HCT116 (cell line): ENCODE data around the gene IFI27L2. TPM values are rescaled to one million over a fixed set of nuclear protein-coding genes. Genes with fewer than 3 reads are reported as not detected.

Experiments used
- ATAC-seq: fragments of 200-7000 bp; cut with Tn5 transposase; 2 replicates; pipeline ENCODE4 v1.9.1; 2020; ENCODE audit warnings: mild to moderate bottlenecking, moderate library complexity
- BruUV-seq: library from RNA; stranded (reverse); fragments of 400-500 nt; replicated peaks from 2 replicates; lab custom pipeline; 2021; lab: Mats Ljungman, UMichigan
- CTCF ChIA-PET: fragments of 300-600 bp; sonication (Branson Sonifier 250); formaldehyde crosslinking; loops from one replicate; lab custom pipeline; 2021; ENCODE audit warnings: antibody characterized with exemption; lab: Charles Lee
- POLR2A ChIA-PET: fragments of 300-600, 350-600 bp; sonication (Branson Sonifier 250); formaldehyde crosslinking; loops from one replicate; lab custom pipeline; 2021; ENCODE audit warnings: antibody characterized with exemption; lab: Charles Lee
- RAD21 ChIA-PET, 2 experiments: fragments of 300-600 bp; sonication (Branson Sonifier 250); formaldehyde crosslinking; loops; one replicate each; lab custom pipeline; 2023; ENCODE audit warnings: low total read pairs in 2 of 2; ENCODE audit not compliant: uncharacterized antibody in 2 of 2, unreplicated experiment in 2 of 2, low non-redundant PET in 1 of 2; lab: Charles Lee
- DNase-seq: peaks from one replicate; pipeline ENCODE4 v3.0.0-alpha.2; 2010; ENCODE audit warnings: low read depth, low spot score
- H2AFZ ChIP-seq: fragments of 200-600 bp; shearing (Covaris generic), sonication (generic); 2 replicates; pipeline ENCODE4 v1.6.1; 2017; ENCODE audit warnings: low read depth, mixed run types, mixed read lengths, antibody characterized with exemption, low read length; ENCODE audit not compliant: poor library complexity, severe bottlenecking
- H3K27ac ChIP-seq: 2 replicates; pipeline ENCODE4 v1.5.1; 2012; ENCODE audit warnings: low read depth, low read length
- H3K27me3 ChIP-seq: fragments of 200-600 bp; sonication (generic); 2 replicates; pipeline ENCODE4 v1.6.1; 2016; ENCODE audit warnings: mixed run types, low read length, mixed read lengths; ENCODE audit not compliant: insufficient read depth
- H3K36me3 ChIP-seq, 2 experiments: fragments of 200-500 bp in 1 of 2; fragments of 200-600 bp in 1 of 2; sonication (Bioruptor generic) in 1 of 2; sonication (generic) in 1 of 2; 2 replicates each; pipeline versions ENCODE4 v1.5.1 to v1.6.1; 2014 to 2016; ENCODE audit warnings: low read length in 2 of 2, inconsistent platforms in 1 of 2, mixed read lengths in 1 of 2, mixed run types in 1 of 2; ENCODE audit not compliant: insufficient read depth in 2 of 2, control insufficient read depth in 1 of 2
- H3K4me1 ChIP-seq, 2 experiments: fragments of 200-600 bp in 1 of 2; sonication (generic) in 1 of 2; 2 replicates each; pipeline versions ENCODE4 v1.5.1 to v1.6.1; 2012 to 2017; ENCODE audit warnings: low read length in 2 of 2, inconsistent platforms in 1 of 2, mild to moderate bottlenecking in 1 of 2, mixed read lengths in 1 of 2, mixed run types in 1 of 2, moderate library complexity in 1 of 2; ENCODE audit not compliant: insufficient read depth in 2 of 2, control insufficient read depth in 1 of 2
- H3K4me2 ChIP-seq: fragments of 200-600 bp; sonication (generic); 2 replicates; pipeline ENCODE4 v1.6.1; 2017; ENCODE audit warnings: mixed run types, low read length, mixed read lengths
- H3K4me3 ChIP-seq, 2 experiments: fragments of 200-600 bp in 1 of 2; sonication (generic) in 1 of 2; replicated peaks in 1 of 2; 2 replicates each; pipeline ENCODE4 v1.5.1; 2011 to 2016; ENCODE audit warnings: low read length in 2 of 2, control low read depth in 1 of 2, low read depth in 1 of 2, mild to moderate bottlenecking in 1 of 2, mixed read lengths in 1 of 2, mixed run types in 1 of 2
- H3K79me2 ChIP-seq: fragments of 200-600 bp; sonication (generic); 2 replicates; pipeline ENCODE4 v1.6.1; 2017; ENCODE audit warnings: mild to moderate bottlenecking, mixed run types, low read length, moderate library complexity, mixed read lengths; ENCODE audit not compliant: insufficient read depth
- H3K9ac ChIP-seq: fragments of 200-600 bp; sonication (generic); 2 replicates; pipeline ENCODE4 v1.6.1; 2016; ENCODE audit warnings: low read length, mixed read lengths
- H3K9me2 ChIP-seq: fragments of 200-600 bp; sonication (generic), shearing (Covaris generic); 2 replicates; pipeline ENCODE4 v1.6.1; 2017; ENCODE audit warnings: mixed run types, mild to moderate bottlenecking, moderate library complexity; ENCODE audit not compliant: insufficient read depth
- H3K9me3 ChIP-seq, 2 experiments: fragments of 200-500 bp in 1 of 2; fragments of 200-600 bp in 1 of 2; sonication (Bioruptor generic) in 1 of 2; sonication (generic) in 1 of 2; 2 replicates each; pipeline ENCODE4 v1.6.1; 2014 to 2017; ENCODE audit warnings: low read length in 2 of 2, mixed read lengths in 2 of 2, inconsistent platforms in 1 of 2, low read depth in 1 of 2, mild to moderate bottlenecking in 1 of 2, mixed run types in 1 of 2, moderate library complexity in 1 of 2; ENCODE audit not compliant: control insufficient read depth in 1 of 2, insufficient read depth in 1 of 2
- H4K20me1 ChIP-seq: fragments of 200-600 bp; sonication (generic), shearing (Covaris generic); 2 replicates; pipeline ENCODE4 v1.6.1; 2017; ENCODE audit warnings: mixed run types, mild to moderate bottlenecking, moderate library complexity; ENCODE audit not compliant: insufficient read depth
- ATF3 ChIP-seq: IDR thresholded peaks from 2 replicates; pipeline ENCODE4 v1.6.1; 2012
- CBX3 ChIP-seq: IDR thresholded peaks from 2 replicates; pipeline ENCODE4 v1.6.1; 2012; ENCODE audit warnings: low read depth
- CEBPB ChIP-seq: IDR thresholded peaks from 2 replicates; pipeline ENCODE4 v1.6.1; 2012; ENCODE audit warnings: low read depth
- EGR1 ChIP-seq: IDR thresholded peaks from 2 replicates; pipeline ENCODE4 v1.6.1; 2012; ENCODE audit warnings: low read depth
- EZH2 ChIP-seq: fragments of 200-600 bp; sonication (generic); IDR thresholded peaks from 2 replicates; pipeline ENCODE4 v1.6.1; 2017; ENCODE audit warnings: antibody characterized with exemption, mixed run types
- FOSL1 ChIP-seq: IDR thresholded peaks from 2 replicates; pipeline ENCODE4 v1.6.1; 2012; ENCODE audit warnings: low read depth
- JUND ChIP-seq: IDR thresholded peaks from 2 replicates; pipeline ENCODE4 v1.6.1; 2012
- MAX ChIP-seq: IDR thresholded peaks from 2 replicates; pipeline ENCODE4 v1.6.1; 2012
- POLR2AphosphoS5 ChIP-seq: IDR thresholded peaks from 2 replicates; pipeline ENCODE4 v1.6.1; 2011; ENCODE audit warnings: mild to moderate bottlenecking, low read depth, low read length, moderate library complexity
- RAD21 ChIP-seq: IDR thresholded peaks from 2 replicates; pipeline ENCODE4 v1.6.1; 2012; ENCODE audit warnings: low read depth, mild to moderate bottlenecking
- SIN3A ChIP-seq: IDR thresholded peaks from 2 replicates; pipeline ENCODE4 v1.6.1; 2012; ENCODE audit warnings: low read depth
- ZFX ChIP-seq: fragments of 450-650 bp; IDR thresholded peaks from 2 replicates; pipeline ENCODE4 v1.6.1; 2017
- intact Hi-C: fragments of 100-400 bp; cut with micrococcal nuclease; formaldehyde crosslinking; loops from 2 replicates; pipeline ENCODE4 v1.10.0; 2022
- total RNA-seq: library from RNA; stranded (reverse); gene quantifications from one replicate; pipeline ENCODE4 v1.2.1, GENCODE V29; 2021; ENCODE audit not compliant: unreplicated experiment
- TF ChIP-seq, protein P1 (sequence below), 3 experiments: fragments of 200-600 bp in 1 of 3; sonication (generic) in 1 of 3; IDR thresholded peaks in 2 of 3; conservative IDR thresholded peaks in 1 of 3; 2 replicates each; pipeline ENCODE4 v1.5.1; 2012 to 2017; ENCODE audit warnings: low read depth in 2 of 3, low read length in 2 of 3, antibody characterized with exemption in 1 of 3, borderline replicate concordance in 1 of 3, control low read depth in 1 of 3, mild to moderate bottlenecking in 1 of 3, mixed read lengths in 1 of 3, mixed run types in 1 of 3, moderate library complexity in 1 of 3; ENCODE audit not compliant: insufficient read depth in 1 of 3
- TF ChIP-seq, protein P2 (sequence below): IDR thresholded peaks from 2 replicates; pipeline ENCODE4 v1.6.1; 2011; ENCODE audit warnings: mild to moderate bottlenecking, low read length, moderate library complexity; ENCODE audit not compliant: insufficient replicate concordance; ENCODE audit errors: extremely low read depth

IFI27L2 gene
- total RNA-seq, 1 experiment from 2014 or later, result 42.9 TPM

GRCh38 chr14:94089479-94089878 is 39.9 kb downstream of the IFI27L2 start:
- no peak for DNase-seq
- POLR2A ChIA-PET, result no interaction called here

GRCh38 chr14:94088516-94088915 is 40.9 kb downstream of the IFI27L2 start:
- intact Hi-C loops, result no loop called here
- no TSS peak for BruUV-seq
- no peak for ATAC-seq
- ChIA-PET POLR2A (no interaction called here), CTCF (no interaction called here), RAD21 (no interaction called here)
- TF ChIP-seq CBX3, result no peak
- no peak for TF ChIP-seq RAD21
- TF ChIP-seq SIN3A, result no peak
- TF ChIP-seq, protein P1, sequence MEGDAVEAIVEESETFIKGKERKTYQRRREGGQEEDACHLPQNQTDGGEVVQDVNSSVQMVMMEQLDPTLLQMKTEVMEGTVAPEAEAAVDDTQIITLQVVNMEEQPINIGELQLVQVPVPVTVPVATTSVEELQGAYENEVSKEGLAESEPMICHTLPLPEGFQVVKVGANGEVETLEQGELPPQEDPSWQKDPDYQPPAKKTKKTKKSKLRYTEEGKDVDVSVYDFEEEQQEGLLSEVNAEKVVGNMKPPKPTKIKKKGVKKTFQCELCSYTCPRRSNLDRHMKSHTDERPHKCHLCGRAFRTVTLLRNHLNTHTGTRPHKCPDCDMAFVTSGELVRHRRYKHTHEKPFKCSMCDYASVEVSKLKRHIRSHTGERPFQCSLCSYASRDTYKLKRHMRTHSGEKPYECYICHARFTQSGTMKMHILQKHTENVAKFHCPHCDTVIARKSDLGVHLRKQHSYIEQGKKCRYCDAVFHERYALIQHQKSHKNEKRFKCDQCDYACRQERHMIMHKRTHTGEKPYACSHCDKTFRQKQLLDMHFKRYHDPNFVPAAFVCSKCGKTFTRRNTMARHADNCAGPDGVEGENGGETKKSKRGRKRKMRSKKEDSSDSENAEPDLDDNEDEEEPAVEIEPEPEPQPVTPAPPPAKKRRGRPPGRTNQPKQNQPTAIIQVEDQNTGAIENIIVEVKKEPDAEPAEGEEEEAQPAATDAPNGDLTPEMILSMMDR (IDR thresholded peaks at IDR 0.05 in 2 of 3, conservative IDR thresholded peaks at IDR 0.05 in 1 of 3; ENCODE audit: borderline replicate concordance in 1 of 3, insufficient read depth in 1 of 3, low read depth in 2 of 3, low read length in 2 of 3), result no peak
- TF ChIP-seq MAX, result no peak
- no peak for TF ChIP-seq POLR2AphosphoS5
- TF ChIP-seq EZH2, result no peak
- TF ChIP-seq FOSL1, result no peak
- no peak for TF ChIP-seq CEBPB
- TF ChIP-seq, protein P2, sequence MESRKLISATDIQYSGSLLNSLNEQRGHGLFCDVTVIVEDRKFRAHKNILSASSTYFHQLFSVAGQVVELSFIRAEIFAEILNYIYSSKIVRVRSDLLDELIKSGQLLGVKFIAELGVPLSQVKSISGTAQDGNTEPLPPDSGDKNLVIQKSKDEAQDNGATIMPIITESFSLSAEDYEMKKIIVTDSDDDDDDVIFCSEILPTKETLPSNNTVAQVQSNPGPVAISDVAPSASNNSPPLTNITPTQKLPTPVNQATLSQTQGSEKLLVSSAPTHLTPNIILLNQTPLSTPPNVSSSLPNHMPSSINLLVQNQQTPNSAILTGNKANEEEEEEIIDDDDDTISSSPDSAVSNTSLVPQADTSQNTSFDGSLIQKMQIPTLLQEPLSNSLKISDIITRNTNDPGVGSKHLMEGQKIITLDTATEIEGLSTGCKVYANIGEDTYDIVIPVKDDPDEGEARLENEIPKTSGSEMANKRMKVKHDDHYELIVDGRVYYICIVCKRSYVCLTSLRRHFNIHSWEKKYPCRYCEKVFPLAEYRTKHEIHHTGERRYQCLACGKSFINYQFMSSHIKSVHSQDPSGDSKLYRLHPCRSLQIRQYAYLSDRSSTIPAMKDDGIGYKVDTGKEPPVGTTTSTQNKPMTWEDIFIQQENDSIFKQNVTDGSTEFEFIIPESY, result no peak
- TF ChIP-seq ATF3, result no peak
- no peak for TF ChIP-seq ZFX
- H3K4me3 ChIP-seq, result no peak overlapping the region
- H3K4me1 ChIP-seq, result peaks cover 0 to 6% of the 10 kb centered on the region in 2 experiments; a peak in 1 of 4 replicates
- no peaks in the 10 kb centered on the region for H3K9me2 ChIP-seq
- no peaks in the 10 kb centered on the region for H3K27me3 ChIP-seq
- H4K20me1 ChIP-seq, result no peaks in the 10 kb centered on the region
- H2AFZ ChIP-seq, result no peak overlapping the region
- no peak overlapping the region for H3K9ac ChIP-seq
- H3K4me2 ChIP-seq, result no peak overlapping the region
- no peak for DNase-seq
- H3K79me2 ChIP-seq, result no peaks in the 10 kb centered on the region
- H3K9me3 ChIP-seq, result no peaks in the 10 kb centered on the region
- no peaks in the 10 kb centered on the region for H3K36me3 ChIP-seq
- H3K27ac ChIP-seq, result no peak overlapping the region

More at GRCh38 chr14:94089479-94089878, 39.9 kb downstream of the IFI27L2 start:
- H3K4me2 ChIP-seq, result no peak overlapping the region
- no peaks in the 10 kb centered on the region for H3K36me3 ChIP-seq
- ATAC-seq, result no peak
- H3K9me3 ChIP-seq, result no peaks in the 10 kb centered on the region
- no peak for TF ChIP-seq JUND
- no peak for TF ChIP-seq EGR1
- ChIA-PET RAD21 (no interaction called here), CTCF (no interaction called here)
- intact Hi-C loops, result no loop called here
- H3K4me3 ChIP-seq, result no peak overlapping the region
- no peaks in the 10 kb centered on the region for H3K79me2 ChIP-seq
- no peak overlapping the region for H3K9ac ChIP-seq
- no peaks in the 10 kb centered on the region for H3K9me2 ChIP-seq
- H3K4me1 ChIP-seq, result peaks cover 0 to 6% of the 10 kb centered on the region in 2 experiments; a peak in 1 of 4 replicates
- H3K27ac ChIP-seq, result no peak overlapping the region
- BruUV-seq, result no TSS peak
- no peaks in the 10 kb centered on the region for H4K20me1 ChIP-seq
- no peaks in the 10 kb centered on the region for H3K27me3 ChIP-seq
- no peak overlapping the region for H2AFZ ChIP-seq
